Panc1 (cell line): ENCODE results near the gene DST.

Experiments
- CTCF ChIP-seq: fragments of 450-650 bp; IDR thresholded peaks from 2 replicates; pipeline ENCODE4 v1.5.1; 2017; ENCODE audit warnings: mild to moderate bottlenecking
- POLR2AphosphoS5 ChIP-seq: IDR thresholded peaks from 2 replicates; pipeline ENCODE4 v1.6.1; 2012; ENCODE audit warnings: mild to moderate bottlenecking, low read depth, low read length, moderate library complexity

- TF ChIP-seq CTCF (no peak), POLR2AphosphoS5 (no peak)
These were observed 226.4 kb downstream of the DST start for GRCh38 chr6:56416247-56416646.
